Upper lobe of right lung (tissue), 1 donor: ENCODE results near the gene MYG1. TPM values are rescaled to one million over a fixed set of nuclear protein-coding genes. Genes with fewer than 3 reads are reported as not detected.
A peak's percentile ranks its signal among the peaks of the same experiment; 100 is the strongest.

Experiments
- ATAC-seq: fragments of 200-7000 bp; cut with Tn5 transposase; one replicate; pipeline ENCODE4 v1.9.1; 2020; ENCODE audit warnings: mild to moderate bottlenecking, moderate library complexity
- DNase-seq: peaks from one replicate; pipeline ENCODE4 v3.0.0-alpha.2; 2020
- H3K27ac ChIP-seq: fragments of 200-600 bp; one replicate; pipeline ENCODE4 v1.8.0; 2022
- H3K27me3 ChIP-seq: fragments of 200-600 bp; one replicate; pipeline ENCODE4 v1.8.0; 2022; ENCODE audit warnings: mild to moderate bottlenecking
- H3K36me3 ChIP-seq: fragments of 200-600 bp; one replicate; pipeline ENCODE4 v1.8.0; 2022
- H3K4me1 ChIP-seq: fragments of 200-600 bp; one replicate; pipeline ENCODE4 v1.8.0; 2022
- H3K4me3 ChIP-seq: fragments of 200-600 bp; one replicate; pipeline ENCODE4 v1.8.0; 2022; ENCODE audit warnings: mild to moderate bottlenecking
- H3K9me3 ChIP-seq: fragments of 200-600 bp; one replicate; pipeline ENCODE4 v1.8.0; 2022
- CTCF ChIP-seq: fragments of 200-600 bp; IDR thresholded peaks from one replicate; pipeline ENCODE4 v1.8.0; 2022; ENCODE audit warnings: antibody characterized with exemption
- intact Hi-C: fragments of 100-400 bp; cut with DNase I; formaldehyde crosslinking; loops from one replicate; pipeline ENCODE4 v1.11.0; 2022
- total RNA-seq: library from RNA; stranded (reverse); fragmentation: NEBNext Ultra II Directional; extraction: Animal tissue kit (Norgen Biotek cat#: 25700); gene quantifications from one replicate; pipeline ENCODE4 v1.2.1, GENCODE V29; 2021
- donor health status: DM: no; HTN: yes; CAD: no; lungs with severe emphysema.

MYG1 gene
- total RNA-seq, 1 donor from 2014 or later, result 41.9 TPM

- TF ChIP-seq CTCF, result peak; percentile 81
- intact Hi-C loops, result no loop called here
- H3K27ac ChIP-seq, result peak overlapping the region; percentile 89
- DNase-seq (peak; percentile 95), ATAC-seq (peak; percentile 88)
- H3K36me3 ChIP-seq, result no peaks in the 10 kb centered on the region
- peaks cover 40% of the 10 kb centered on the region for H3K4me1 ChIP-seq
- H3K4me3 ChIP-seq, result peak overlapping the region; percentile 75
- H3K27me3 ChIP-seq, result no peaks in the 10 kb centered on the region
- no peaks in the 10 kb centered on the region for H3K9me3 ChIP-seq
Measured at GRCh38 chr12:53324779-53325510, 25.4 kb downstream of the MYG1 start.

GRCh38 chr12:53325511-53326061 lies 26.1 kb downstream of the MYG1 start:
- peaks cover 34% of the 10 kb centered on the region for H3K4me1 ChIP-seq
- no peaks in the 10 kb centered on the region for H3K9me3 ChIP-seq
- no peaks in the 10 kb centered on the region for H3K36me3 ChIP-seq
- peak overlapping the region; percentile 75 for H3K4me3 ChIP-seq
- intact Hi-C loops, result no loop called here
- H3K27me3 ChIP-seq, result no peaks in the 10 kb centered on the region
- no peak for ATAC-seq
- peak overlapping the region; percentile 89 for H3K27ac ChIP-seq
- DNase-seq, result peak; percentile 70
- no peak for TF ChIP-seq CTCF

GRCh38 chr12:53326460-53327185 lies 27.1 kb downstream of the MYG1 start:
- TF ChIP-seq CTCF, result no peak
- Histone ChIP-seq H3K9me3 (no peaks in the 10 kb centered on the region), H3K27ac (no peak overlapping the region), H3K27me3 (no peaks in the 10 kb centered on the region), H3K4me3 (no peak overlapping the region), H3K36me3 (no peaks in the 10 kb centered on the region), H3K4me1 (peaks cover 30% of the 10 kb centered on the region)
- no peak for ATAC-seq
- DNase-seq, result no peak
- intact Hi-C loops, result no loop called here

- no peak overlapping the region for H3K27ac ChIP-seq
- no peak for ATAC-seq
- H3K9me3 ChIP-seq, result no peaks in the 10 kb centered on the region
- H3K4me3 ChIP-seq, result no peak overlapping the region
- no peaks in the 10 kb centered on the region for H3K27me3 ChIP-seq
- H3K36me3 ChIP-seq, result no peaks in the 10 kb centered on the region
- no peak for DNase-seq
- H3K4me1 ChIP-seq, result peaks cover 23% of the 10 kb centered on the region
- TF ChIP-seq CTCF, result peak; percentile 33
- intact Hi-C loops, result no loop called here
Measured at GRCh38 chr12:53327435-53328042, 28.0 kb downstream of the MYG1 start.

GRCh38 chr12:53328043-53328435 lies 28.5 kb downstream of the MYG1 start:
- DNase-seq (no peak), ATAC-seq (no peak)
- H3K9me3 ChIP-seq, result no peaks in the 10 kb centered on the region
- no peak for TF ChIP-seq CTCF
- H3K36me3 ChIP-seq, result no peaks in the 10 kb centered on the region
- H3K4me1 ChIP-seq, result peaks cover 23% of the 10 kb centered on the region
- no peak overlapping the region for H3K4me3 ChIP-seq
- no peaks in the 10 kb centered on the region for H3K27me3 ChIP-seq
- intact Hi-C loops, result no loop called here
- no peak overlapping the region for H3K27ac ChIP-seq
